Neural cell (in vitro differentiated cells): ENCODE data around the gene FADS1.

Source experiments
- EP300 ChIP-seq: fragments of 450-650 bp; conservative IDR thresholded peaks from 2 replicates; pipeline ENCODE4 v1.6.1; 2014; ENCODE audit warnings: antibody characterized with exemption, mild to moderate bottlenecking, moderate library complexity; ENCODE audit not compliant: poor library complexity, severe bottlenecking
- EZH2 ChIP-seq: fragments of 200-600, 300-800 bp; shearing (Covaris generic), sonication (generic); IDR thresholded peaks from 2 replicates; pipeline ENCODE4 v1.6.1; 2014; ENCODE audit warnings: antibody characterized with exemption, low read length, borderline replicate concordance, mild to moderate bottlenecking; ENCODE audit not compliant: insufficient read depth, poor library complexity, severe bottlenecking
- POLR2AphosphoS5 ChIP-seq: IDR thresholded peaks from 2 replicates; pipeline ENCODE4 v1.6.1; 2012
- RAD21 ChIP-seq: fragments of 450-650 bp; conservative IDR thresholded peaks from 2 replicates; pipeline ENCODE4 v1.6.1; 2014; ENCODE audit warnings: antibody characterized with exemption, mild to moderate bottlenecking, moderate library complexity
- TAF1 ChIP-seq: IDR thresholded peaks from 2 replicates; pipeline ENCODE4 v1.6.1; 2012; ENCODE audit warnings: low read depth
- TF ChIP-seq, protein P1 (sequence below): fragments of 450-650 bp; IDR thresholded peaks from 2 replicates; pipeline ENCODE4 v1.5.1; 2014; ENCODE audit warnings: antibody characterized with exemption, mild to moderate bottlenecking, moderate library complexity; ENCODE audit not compliant: poor library complexity, severe bottlenecking
- TF ChIP-seq, protein P2 (sequence below): IDR thresholded peaks from 2 replicates; pipeline ENCODE4 v1.6.1; 2012; ENCODE audit warnings: borderline replicate concordance

DNA sequence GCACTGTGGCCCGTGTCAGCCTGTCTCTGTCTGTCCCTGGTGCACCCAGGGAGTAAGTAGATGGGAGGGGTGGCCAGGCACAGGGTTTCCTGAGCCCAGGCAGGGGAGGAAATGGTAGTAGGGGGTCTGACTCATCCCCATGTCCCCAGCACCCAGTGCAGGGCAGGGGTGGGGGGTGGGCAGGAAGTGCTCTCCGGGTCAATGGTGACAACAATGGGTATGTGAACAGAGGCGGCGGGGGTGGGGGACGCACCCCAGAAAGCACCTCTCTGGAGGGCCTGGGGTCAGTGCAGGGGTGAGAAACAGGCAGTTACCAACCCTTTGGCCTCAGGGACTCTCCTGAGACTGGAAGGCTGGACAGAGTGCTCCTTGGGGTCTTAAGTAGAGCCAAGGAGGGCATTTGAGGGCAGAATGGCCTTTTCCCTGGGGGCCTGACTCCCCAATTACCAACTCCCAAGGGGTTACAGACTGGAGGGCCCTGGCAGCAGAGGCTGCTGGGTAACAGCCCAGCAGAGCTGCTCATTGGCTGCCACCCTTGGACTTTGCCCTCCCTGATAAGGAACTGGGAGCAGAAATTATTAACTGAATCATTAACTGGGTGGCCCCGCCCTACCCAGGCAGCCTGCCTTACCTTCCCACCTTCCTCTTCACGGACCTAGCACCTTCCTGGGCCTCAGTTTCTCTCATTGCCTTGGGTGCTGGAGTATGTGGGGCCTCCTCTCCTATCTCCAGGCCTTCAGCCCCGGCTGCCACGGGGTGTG is 60.2 kb downstream of the FADS1 start:
- TF ChIP-seq, protein P1, sequence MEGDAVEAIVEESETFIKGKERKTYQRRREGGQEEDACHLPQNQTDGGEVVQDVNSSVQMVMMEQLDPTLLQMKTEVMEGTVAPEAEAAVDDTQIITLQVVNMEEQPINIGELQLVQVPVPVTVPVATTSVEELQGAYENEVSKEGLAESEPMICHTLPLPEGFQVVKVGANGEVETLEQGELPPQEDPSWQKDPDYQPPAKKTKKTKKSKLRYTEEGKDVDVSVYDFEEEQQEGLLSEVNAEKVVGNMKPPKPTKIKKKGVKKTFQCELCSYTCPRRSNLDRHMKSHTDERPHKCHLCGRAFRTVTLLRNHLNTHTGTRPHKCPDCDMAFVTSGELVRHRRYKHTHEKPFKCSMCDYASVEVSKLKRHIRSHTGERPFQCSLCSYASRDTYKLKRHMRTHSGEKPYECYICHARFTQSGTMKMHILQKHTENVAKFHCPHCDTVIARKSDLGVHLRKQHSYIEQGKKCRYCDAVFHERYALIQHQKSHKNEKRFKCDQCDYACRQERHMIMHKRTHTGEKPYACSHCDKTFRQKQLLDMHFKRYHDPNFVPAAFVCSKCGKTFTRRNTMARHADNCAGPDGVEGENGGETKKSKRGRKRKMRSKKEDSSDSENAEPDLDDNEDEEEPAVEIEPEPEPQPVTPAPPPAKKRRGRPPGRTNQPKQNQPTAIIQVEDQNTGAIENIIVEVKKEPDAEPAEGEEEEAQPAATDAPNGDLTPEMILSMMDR: no peak
- TF ChIP-seq EZH2: no peak
- TF ChIP-seq, protein P2, sequence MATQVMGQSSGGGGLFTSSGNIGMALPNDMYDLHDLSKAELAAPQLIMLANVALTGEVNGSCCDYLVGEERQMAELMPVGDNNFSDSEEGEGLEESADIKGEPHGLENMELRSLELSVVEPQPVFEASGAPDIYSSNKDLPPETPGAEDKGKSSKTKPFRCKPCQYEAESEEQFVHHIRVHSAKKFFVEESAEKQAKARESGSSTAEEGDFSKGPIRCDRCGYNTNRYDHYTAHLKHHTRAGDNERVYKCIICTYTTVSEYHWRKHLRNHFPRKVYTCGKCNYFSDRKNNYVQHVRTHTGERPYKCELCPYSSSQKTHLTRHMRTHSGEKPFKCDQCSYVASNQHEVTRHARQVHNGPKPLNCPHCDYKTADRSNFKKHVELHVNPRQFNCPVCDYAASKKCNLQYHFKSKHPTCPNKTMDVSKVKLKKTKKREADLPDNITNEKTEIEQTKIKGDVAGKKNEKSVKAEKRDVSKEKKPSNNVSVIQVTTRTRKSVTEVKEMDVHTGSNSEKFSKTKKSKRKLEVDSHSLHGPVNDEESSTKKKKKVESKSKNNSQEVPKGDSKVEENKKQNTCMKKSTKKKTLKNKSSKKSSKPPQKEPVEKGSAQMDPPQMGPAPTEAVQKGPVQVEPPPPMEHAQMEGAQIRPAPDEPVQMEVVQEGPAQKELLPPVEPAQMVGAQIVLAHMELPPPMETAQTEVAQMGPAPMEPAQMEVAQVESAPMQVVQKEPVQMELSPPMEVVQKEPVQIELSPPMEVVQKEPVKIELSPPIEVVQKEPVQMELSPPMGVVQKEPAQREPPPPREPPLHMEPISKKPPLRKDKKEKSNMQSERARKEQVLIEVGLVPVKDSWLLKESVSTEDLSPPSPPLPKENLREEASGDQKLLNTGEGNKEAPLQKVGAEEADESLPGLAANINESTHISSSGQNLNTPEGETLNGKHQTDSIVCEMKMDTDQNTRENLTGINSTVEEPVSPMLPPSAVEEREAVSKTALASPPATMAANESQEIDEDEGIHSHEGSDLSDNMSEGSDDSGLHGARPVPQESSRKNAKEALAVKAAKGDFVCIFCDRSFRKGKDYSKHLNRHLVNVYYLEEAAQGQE: no peak
- TF ChIP-seq TAF1: no peak
- TF ChIP-seq POLR2AphosphoS5: no peak
- TF ChIP-seq RAD21: no peak
- no peak for TF ChIP-seq EP300
